ENCODE measurements around the gene TFPI.

DNA sequence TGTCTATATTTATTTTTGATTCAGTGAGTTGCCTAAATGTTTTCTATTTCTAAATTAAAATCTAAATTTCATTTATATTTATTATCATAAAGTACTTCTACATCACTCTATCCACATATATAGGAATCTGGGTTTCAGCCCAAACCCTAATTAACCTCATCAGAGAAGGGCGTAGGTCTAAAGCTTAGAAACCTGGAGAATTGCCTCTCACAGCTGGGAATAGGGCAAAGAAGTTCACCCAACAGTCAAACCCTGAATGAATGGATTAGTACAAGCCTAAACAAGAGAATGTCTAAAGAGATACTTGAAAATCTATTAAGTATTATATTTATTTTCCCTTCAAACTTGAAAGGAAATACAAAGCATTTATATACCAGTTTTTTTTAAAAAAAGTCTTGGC, 26.2 kb downstream of the TFPI start:
- no peak for TF ChIP-seq CTCF (IDR thresholded peaks at IDR 0.05)
- no peak for TF ChIP-seq POLR2A (IDR thresholded peaks at IDR 0.05)
- no peak for TF ChIP-seq EP300 (IDR thresholded peaks at IDR 0.05)
